Jurkat, Clone E6-1 (cell line): ENCODE measurements around the gene IL1RAPL1.

ENCODE experiments used
- DNase-seq: peaks from one replicate; pipeline ENCODE4 v3.0.0-alpha.2; 2011; ENCODE audit warnings: low read depth, low spot score
- H3K4me3 ChIP-seq: 2 replicates; pipeline ENCODE4 v1.5.1; 2011; ENCODE audit warnings: mild to moderate bottlenecking, low read length, control low read depth, moderate library complexity

IL1RAPL1 gene

GRCh38 chrX:28613558-28613957, 26.3 kb downstream of the IL1RAPL1 start:
- DNase-seq = no peak
- H3K4me3 ChIP-seq = no peak overlapping the region

- DNase-seq = no peak
- no peak overlapping the region for H3K4me3 ChIP-seq
These were observed 38.0 kb downstream of the IL1RAPL1 start for GRCh38 chrX:28625223-28625622.

GRCh38 chrX:28626515-28626914, 39.3 kb downstream of the IL1RAPL1 start:
- DNase-seq = no peak
- no peak overlapping the region for H3K4me3 ChIP-seq

GRCh38 chrX:28628120-28628519, 40.9 kb downstream of the IL1RAPL1 start:
- H3K4me3 ChIP-seq = no peak overlapping the region
- DNase-seq = no peak

GRCh38 chrX:28638775-28639174, 51.5 kb downstream of the IL1RAPL1 start:
- DNase-seq = no peak
- H3K4me3 ChIP-seq = no peak overlapping the region

DNA sequence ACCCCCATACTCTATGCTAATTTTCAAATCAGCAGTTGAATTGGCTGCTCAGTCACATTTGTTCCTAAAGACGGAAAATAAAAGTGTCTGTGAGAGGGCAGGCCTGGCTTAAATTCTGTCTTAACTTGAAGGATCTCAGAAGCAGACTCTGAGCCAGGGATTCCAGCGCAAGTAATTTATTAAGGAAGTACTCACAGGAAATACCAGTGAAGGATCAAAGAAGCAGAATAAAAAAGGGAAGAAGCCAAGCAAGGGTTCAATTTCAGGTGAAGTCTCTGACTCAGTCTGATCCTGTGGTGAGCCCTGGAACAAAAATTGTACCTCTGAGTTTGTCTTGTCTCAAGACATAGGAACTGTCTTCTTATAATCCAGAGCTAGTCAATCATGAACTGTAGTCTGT, 52.2 kb downstream of the IL1RAPL1 start:
- no peak overlapping the region for H3K4me3 ChIP-seq
- no peak for DNase-seq

DNA sequence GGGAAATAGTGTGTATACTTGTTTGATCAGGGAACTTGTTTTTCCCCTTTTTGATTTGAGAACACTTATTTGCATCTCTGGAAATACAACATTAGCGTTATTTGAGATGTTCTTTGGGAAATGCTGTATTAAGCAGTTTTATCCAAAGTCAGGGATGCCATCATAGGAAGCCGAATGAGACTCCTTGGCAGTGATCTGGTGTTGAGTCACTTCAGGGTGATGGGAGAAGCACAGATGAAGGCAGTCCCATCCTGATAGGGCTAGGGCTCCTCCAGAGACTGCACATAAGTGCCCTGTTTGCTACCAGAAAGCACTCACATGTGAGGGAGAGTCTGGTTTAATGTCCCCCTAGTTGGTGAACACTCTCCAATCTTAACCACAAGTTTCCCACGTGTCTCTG, 62.3 kb downstream of the IL1RAPL1 start:
- no peak for DNase-seq
- H3K4me3 ChIP-seq = no peak overlapping the region

DNA sequence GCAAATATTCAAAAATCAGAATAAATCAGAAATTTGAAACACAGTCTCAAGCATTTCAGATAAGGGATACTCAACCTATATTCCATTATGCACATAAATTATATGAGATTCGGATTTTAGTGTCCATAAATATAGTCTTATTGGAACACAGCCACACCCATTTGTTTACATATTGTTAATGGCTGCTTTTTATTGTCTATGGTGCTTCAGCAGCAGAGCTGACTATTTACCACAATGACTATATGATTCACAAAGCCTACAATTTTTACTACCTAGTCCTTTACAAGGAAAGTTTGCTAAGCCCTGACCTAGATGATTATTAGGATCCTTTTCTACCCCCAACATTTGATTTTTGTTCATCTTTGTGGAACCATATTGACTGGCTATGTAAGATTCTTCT, 63.9 kb downstream of the IL1RAPL1 start:
- no peak overlapping the region for H3K4me3 ChIP-seq
- no peak for DNase-seq

DNA sequence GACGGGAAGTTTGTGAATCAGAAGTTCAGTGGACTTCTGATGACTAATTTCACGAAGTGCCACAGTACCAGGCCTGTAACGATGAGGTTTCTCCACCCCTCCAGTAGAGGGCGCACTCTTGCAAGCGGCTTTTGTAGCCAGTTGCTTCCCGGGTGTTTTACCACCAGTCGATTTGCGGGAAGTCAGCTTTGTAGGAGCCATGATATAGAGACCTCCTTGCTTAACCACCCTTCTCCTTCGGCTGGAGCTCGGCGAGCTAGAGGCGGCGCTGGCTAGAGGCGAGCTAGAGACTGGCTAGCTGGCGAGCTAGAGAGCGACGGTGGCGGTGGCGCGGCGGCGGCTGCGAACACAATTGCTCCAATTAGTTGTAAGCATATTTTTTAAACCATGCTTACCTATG, 72.0 kb downstream of the IL1RAPL1 start:
- DNase-seq = peak; percentile 1
- no peak overlapping the region for H3K4me3 ChIP-seq

DNA sequence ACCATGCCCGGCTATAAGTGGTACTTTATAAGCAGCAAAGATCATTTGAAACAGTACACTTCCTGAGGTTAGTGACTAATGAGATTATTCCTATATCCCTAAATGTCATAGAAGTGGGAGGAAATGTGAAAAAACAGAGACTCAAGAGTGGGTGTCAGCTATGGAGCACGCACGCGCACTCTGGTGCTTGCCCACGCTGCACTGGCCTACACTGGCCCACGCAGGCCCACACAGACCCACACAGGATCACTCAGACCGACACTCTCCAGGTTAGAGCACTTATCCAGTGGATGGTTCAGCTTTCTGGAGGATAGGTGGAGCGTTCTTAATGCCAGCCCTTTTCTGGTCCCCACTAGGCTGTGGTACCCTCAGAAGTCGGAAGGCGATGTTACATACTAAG, 78.5 kb downstream of the IL1RAPL1 start:
- DNase-seq = no peak
- H3K4me3 ChIP-seq = no peak overlapping the region

DNA sequence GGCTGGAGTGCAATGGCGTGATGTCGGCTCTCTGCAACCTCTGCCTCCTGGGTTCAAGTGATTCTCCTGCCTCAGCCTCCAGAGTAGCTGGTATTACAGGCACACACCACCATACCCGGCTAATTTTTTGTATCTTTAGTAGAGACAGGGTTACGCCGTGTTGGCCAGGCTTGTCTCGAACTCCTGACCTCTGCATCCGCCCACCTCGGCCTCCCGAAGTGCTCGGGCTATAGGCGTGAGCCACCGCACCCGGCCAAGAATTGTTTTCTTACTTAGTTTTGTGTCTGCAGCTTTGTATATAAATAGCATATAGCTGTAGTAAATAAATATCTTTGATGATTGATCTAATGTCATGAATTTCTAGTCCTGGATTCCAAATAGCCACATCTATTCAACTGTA, 81.1 kb downstream of the IL1RAPL1 start:
- DNase-seq = no peak
- no peak overlapping the region for H3K4me3 ChIP-seq

GRCh38 chrX:28668957-28669356, 81.7 kb downstream of the IL1RAPL1 start:
- no peak for DNase-seq
- H3K4me3 ChIP-seq = no peak overlapping the region

GRCh38 chrX:28670074-28670473, 82.8 kb downstream of the IL1RAPL1 start:
- no peak for DNase-seq
- no peak overlapping the region for H3K4me3 ChIP-seq

DNA sequence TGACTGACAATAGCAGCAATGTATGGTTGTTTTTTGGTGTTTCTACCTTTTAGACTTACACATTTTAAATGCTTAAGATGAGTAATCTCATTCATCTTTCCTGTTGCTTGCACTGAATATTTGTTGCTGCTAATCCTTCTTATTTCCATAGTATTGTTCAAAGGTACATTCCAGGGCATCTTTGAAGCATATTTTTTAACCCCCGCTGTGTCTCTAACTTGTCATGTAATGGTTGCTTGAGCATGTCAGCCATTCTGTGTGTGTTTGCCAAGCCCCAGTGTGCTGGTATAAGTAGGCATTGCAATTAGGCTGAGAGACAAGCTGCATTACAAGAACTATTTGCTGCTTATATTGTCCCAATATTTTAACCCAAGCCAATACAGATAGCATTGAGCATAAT, 87.9 kb downstream of the IL1RAPL1 start:
- DNase-seq = no peak
- no peak overlapping the region for H3K4me3 ChIP-seq

- DNase-seq = no peak
- H3K4me3 ChIP-seq = no peak overlapping the region
These were observed 105.9 kb downstream of the IL1RAPL1 start for GRCh38 chrX:28693101-28693500.

- no peak for DNase-seq
These were observed 110.5 kb downstream of the IL1RAPL1 start for GRCh38 chrX:28697732-28698131.

DNA sequence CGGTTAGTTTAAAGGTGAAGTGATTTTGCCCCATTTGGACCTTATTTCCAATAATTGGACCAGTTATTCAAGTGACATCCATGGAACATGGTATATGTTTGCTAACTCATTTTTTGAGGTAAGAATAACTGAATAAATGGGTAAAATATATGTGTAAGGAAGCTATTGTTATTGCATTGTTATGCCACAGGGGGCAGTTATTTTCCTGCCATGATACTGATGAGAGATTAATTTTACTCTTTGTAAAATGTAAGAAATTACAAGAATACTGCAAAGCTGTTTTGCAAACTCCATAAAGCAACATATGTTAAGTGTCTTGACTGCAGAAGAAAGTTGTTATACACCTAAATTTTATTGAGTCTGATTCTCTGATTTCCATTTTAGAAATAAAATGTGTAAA, 114.0 kb downstream of the IL1RAPL1 start:
- DNase-seq = no peak
- H3K4me3 ChIP-seq = no peak overlapping the region

More at GRCh38 chrX:28697732-28698131, 110.5 kb downstream of the IL1RAPL1 start:
- H3K4me3 ChIP-seq = no peak overlapping the region

- no peak overlapping the region for H3K4me3 ChIP-seq
- no peak for DNase-seq
These were observed 119.7 kb downstream of the IL1RAPL1 start for GRCh38 chrX:28706964-28707363.

DNA sequence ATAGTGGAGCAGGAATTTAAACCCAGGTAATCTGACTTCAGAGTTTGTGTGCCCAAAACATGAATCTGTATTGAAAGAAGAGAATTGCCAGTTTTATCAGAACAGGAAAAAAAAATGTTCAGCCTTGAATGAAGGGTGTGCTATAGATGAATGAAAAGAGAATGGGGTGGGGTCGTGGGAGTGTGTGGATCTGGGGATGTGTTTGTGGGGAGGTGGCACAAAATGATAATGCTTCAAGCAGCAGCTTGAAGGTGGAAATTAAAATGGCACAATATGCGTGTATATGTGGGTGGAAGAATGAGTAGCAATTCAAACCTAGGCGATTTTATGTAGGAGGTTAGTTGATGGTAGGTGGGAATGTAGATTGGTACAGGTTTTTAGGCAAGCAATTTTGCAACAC, 122.2 kb downstream of the IL1RAPL1 start:
- DNase-seq = no peak
- H3K4me3 ChIP-seq = no peak overlapping the region

GRCh38 chrX:28717864-28718263, 130.6 kb downstream of the IL1RAPL1 start:
- DNase-seq = no peak
- no peak overlapping the region for H3K4me3 ChIP-seq

- DNase-seq = no peak
These were observed 131.2 kb downstream of the IL1RAPL1 start for GRCh38 chrX:28718450-28718849.

DNA sequence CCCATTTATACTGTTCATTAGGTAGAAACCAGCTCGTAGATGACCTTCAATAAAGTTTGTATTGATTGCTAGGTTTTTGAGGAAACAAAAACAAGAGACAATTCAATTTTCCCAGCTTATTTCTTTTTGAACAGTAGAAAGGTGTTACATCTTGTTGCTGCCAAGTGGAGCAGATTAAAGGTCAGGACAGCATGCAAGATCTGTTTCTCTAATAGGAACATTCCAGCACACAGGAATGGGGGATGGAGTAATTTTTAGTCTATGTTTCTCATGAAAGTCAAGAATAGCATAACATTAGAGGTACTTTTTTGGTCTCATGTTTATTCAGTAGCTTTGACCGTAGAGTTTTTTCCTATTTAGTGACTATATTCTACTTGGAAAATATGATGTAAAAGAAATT, 132.4 kb downstream of the IL1RAPL1 start:
- no peak overlapping the region for H3K4me3 ChIP-seq
- no peak for DNase-seq

More at GRCh38 chrX:28718450-28718849, 131.2 kb downstream of the IL1RAPL1 start:
- no peak overlapping the region for H3K4me3 ChIP-seq
